Measurements from ENCODE around the gene RRP9. TPM values are rescaled to one million over a fixed set of nuclear protein-coding genes. Genes with fewer than 3 reads are reported as not detected.

The RRP9 gene
- total RNA-seq, 2 donors from 2014 or later, result 17.9 to 27.7 TPM

GRCh38 chr3:51886447-51886846 is 55.3 kb downstream of the RRP9 start:
- ATAC-seq (replicated peaks in 1 of 2) (peak in 1 of 2 donors; percentile 75), DNase-seq (no peak)
- no peaks in the 10 kb centered on the region for H3K36me3 Mint-ChIP-seq (ENCODE audit: insufficient read depth in 2 of 2)
- no peaks in the 10 kb centered on the region for H3K9me3 Mint-ChIP-seq
- H3K27ac Mint-ChIP-seq, result no peak overlapping the region
- H3K4me1 Mint-ChIP-seq (ENCODE audit: low read depth), result peaks cover 8% of the 10 kb centered on the region
- peaks cover 25% of the 10 kb centered on the region for H3K27me3 Mint-ChIP-seq (ENCODE audit: low read depth)
- no peak overlapping the region for H3K4me3 Mint-ChIP-seq

Other genes with a start within 250 kb of the RRP9 start
- gene GRM2, start 234.8 kb downstream of the RRP9 start, total RNA-seq, result 1 to 10 TPM in 1 of 2 donors, under 1 TPM in 1; 0.48 to 2.0 TPM
- gene IQCF6, start 162.7 kb downstream of the RRP9 start, total RNA-seq, result not detected
- gene IQCF2, start 80.3 kb downstream of the RRP9 start, total RNA-seq, result not detected
- not detected for gene IQCF5, start 66.3 kb downstream of the RRP9 start, total RNA-seq
- gene IQCF1, start 38.6 kb downstream of the RRP9 start, total RNA-seq, result not detected
- gene PARP3, start 459 bp upstream of the RRP9 start, total RNA-seq, result 10 to 100 TPM; 22.9 to 27.1 TPM
- under 1 TPM in 1 of 2 donors, not detected in 1; 0.10 TPM for gene GPR62, start 13.5 kb upstream of the RRP9 start, total RNA-seq
- gene PCBP4, start 25.6 kb upstream of the RRP9 start, total RNA-seq, result 10 to 100 TPM; 23.3 to 27.4 TPM
- gene ABHD14B, start 32.1 kb upstream of the RRP9 start, total RNA-seq, result 10 to 100 TPM; 52.5 to 54.6 TPM
- 1 to 10 TPM; 6.6 to 8.9 TPM for gene ABHD14A, start 33.2 kb upstream of the RRP9 start, total RNA-seq
- 10 to 100 TPM; 30.2 to 42.4 TPM for gene ACY1, start 41.6 kb upstream of the RRP9 start, total RNA-seq
- 1,000 to 10,000 TPM; 1,676 to 1,838 TPM for gene RPL29, start 54.0 kb upstream of the RRP9 start, total RNA-seq
- 10 to 100 TPM; 12.8 to 15.7 TPM for gene DUSP7, start 114.7 kb upstream of the RRP9 start, total RNA-seq
- gene POC1A, start 212.5 kb upstream of the RRP9 start, total RNA-seq, result 10 to 100 TPM; 28.6 to 39.0 TPM